Sigmoid colon (tissue), 7 donors: ENCODE measurements around the gene SERPINA5. TPM values are rescaled to one million over a fixed set of nuclear protein-coding genes. Genes with fewer than 3 reads are reported as not detected.
"Not testable (repeated sequence)": the region's sequence is repeated elsewhere in the genome, so short reads cannot be mapped to it uniquely, and the experiment has no call there.

Experiments
- DNase-seq: peaks from one replicate; pipeline ENCODE4 v3.0.0-alpha.2; 2019
- H3K27ac ChIP-seq, 4 donors: fragments of 200-600 bp; sonication (generic); one replicate each; pipeline ENCODE4 v1.5.1; 2016 to 2019; ENCODE audit warnings: mild to moderate bottlenecking in 1 of 4
- H3K27me3 ChIP-seq, 3 donors: fragments of 200-600 bp; sonication (generic); one replicate each; pipeline ENCODE4 v1.5.1; 2019; ENCODE audit warnings: mild to moderate bottlenecking in 1 of 3
- H3K36me3 ChIP-seq, 4 donors: fragments of 200-600 bp; sonication (generic); one replicate each; pipeline ENCODE4 v1.5.1; 2016 to 2019
- H3K4me1 ChIP-seq, 4 donors: fragments of 200-600 bp; sonication (generic); one replicate each; pipeline ENCODE4 v1.5.1; 2017 to 2019
- H3K4me3 ChIP-seq, 4 donors: fragments of 200-600 bp; sonication (generic); one replicate each; pipeline ENCODE4 v1.5.1; 2017 to 2019; ENCODE audit warnings: mild to moderate bottlenecking in 2 of 4, moderate library complexity in 1 of 4
- H3K9me3 ChIP-seq, 4 donors: fragments of 200-600 bp in 3 of 4; sonication (generic) in 3 of 4; one replicate each; pipeline versions ENCODE4 v1.5.1 to v1.6.1; 2013 to 2019
- EP300 ChIP-seq, 4 donors: sonication (generic); formaldehyde crosslinking; IDR thresholded peaks; one replicate each; pipeline ENCODE4 v1.6.1; 2017; ENCODE audit warnings: antibody characterized with exemption in 4 of 4
- POLR2A ChIP-seq, 2 donors: fragments of 450-650 bp; IDR thresholded peaks; one replicate each; pipeline ENCODE4 v1.6.1; 2016; ENCODE audit warnings: antibody characterized with exemption in 2 of 2, mild to moderate bottlenecking in 2 of 2, moderate library complexity in 2 of 2
- POLR2AphosphoS5 ChIP-seq, 4 donors: sonication (generic); formaldehyde crosslinking; IDR thresholded peaks; one replicate each; pipeline ENCODE4 v1.6.1; 2017; ENCODE audit warnings: antibody characterized with exemption in 4 of 4
- WGBS, 2 donors: extraction: QIAGEN DNeasy Blood & Tissue Kit; methylation state at CpG; one replicate each; pipeline ENCODE4 v1.1.7; 2013; 5-methylcytosine and 5-hydroxymethylcytosine counted together
- intact Hi-C: fragments of 100-400 bp; cut with DNase I; formaldehyde crosslinking; loops from one replicate; pipeline ENCODE4 v1.15.1; 2023
- polyA plus RNA-seq, 3 donors: library from polyadenylated mRNA; stranded (reverse); fragments of 200-250 nt; gene quantifications; one replicate each; pipeline ENCODE4 v1.2.3, GENCODE V29; 2013
- total RNA-seq, 4 donors: library from RNA; depleted of rRNA; stranded (reverse); fragments of >200 nt; gene quantifications; one replicate each; pipeline ENCODE4 v1.1.0, GENCODE V29; 2016
- TF ChIP-seq, protein P1 (sequence below), 4 experiments: fragments of 450-650 bp in 3 of 4; fragments of 200-600 bp in 1 of 4; IDR thresholded peaks; one replicate each; pipeline ENCODE4 v1.5.1; 2016 to 2019; ENCODE audit warnings: antibody characterized with exemption in 4 of 4, mild to moderate bottlenecking in 3 of 4, moderate library complexity in 2 of 4
- donor health status: healthy with polysubstance abuse.
- donor health status: Bipolar disorder and iron deficiency.
- donor health status: healthy.

The SERPINA5 gene
- total and polyA plus RNA-seq, 7 donors: 0.69 to 9.3 (median 3.2) TPM; not detected in 1

GRCh38 chr14:94599656-94600004, 18.4 kb downstream of the SERPINA5 start:
- peak; percentile 59 for DNase-seq
- no peaks in the 10 kb centered on the region for H3K36me3 ChIP-seq
- no peaks in the 10 kb centered on the region for H3K9me3 ChIP-seq
- TF ChIP-seq POLR2AphosphoS5 (IDR thresholded peaks at IDR 0.05): no peak
- TF ChIP-seq, protein P1, sequence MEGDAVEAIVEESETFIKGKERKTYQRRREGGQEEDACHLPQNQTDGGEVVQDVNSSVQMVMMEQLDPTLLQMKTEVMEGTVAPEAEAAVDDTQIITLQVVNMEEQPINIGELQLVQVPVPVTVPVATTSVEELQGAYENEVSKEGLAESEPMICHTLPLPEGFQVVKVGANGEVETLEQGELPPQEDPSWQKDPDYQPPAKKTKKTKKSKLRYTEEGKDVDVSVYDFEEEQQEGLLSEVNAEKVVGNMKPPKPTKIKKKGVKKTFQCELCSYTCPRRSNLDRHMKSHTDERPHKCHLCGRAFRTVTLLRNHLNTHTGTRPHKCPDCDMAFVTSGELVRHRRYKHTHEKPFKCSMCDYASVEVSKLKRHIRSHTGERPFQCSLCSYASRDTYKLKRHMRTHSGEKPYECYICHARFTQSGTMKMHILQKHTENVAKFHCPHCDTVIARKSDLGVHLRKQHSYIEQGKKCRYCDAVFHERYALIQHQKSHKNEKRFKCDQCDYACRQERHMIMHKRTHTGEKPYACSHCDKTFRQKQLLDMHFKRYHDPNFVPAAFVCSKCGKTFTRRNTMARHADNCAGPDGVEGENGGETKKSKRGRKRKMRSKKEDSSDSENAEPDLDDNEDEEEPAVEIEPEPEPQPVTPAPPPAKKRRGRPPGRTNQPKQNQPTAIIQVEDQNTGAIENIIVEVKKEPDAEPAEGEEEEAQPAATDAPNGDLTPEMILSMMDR (IDR thresholded peaks at IDR 0.05): no peak
- TF ChIP-seq POLR2A (IDR thresholded peaks at IDR 0.05): no peak
- no peak for TF ChIP-seq EP300 (IDR thresholded peaks at IDR 0.05)
- peak overlapping the region; percentile 54 to 74 (median 65) for H3K27ac ChIP-seq
- H3K4me1 ChIP-seq: peaks cover 0 to 38% (median 30%) of the 10 kb centered on the region in 4 donors
- H3K4me3 ChIP-seq: no peak overlapping the region
- 10 to 24% methylated on average over 3 of the region's 3 CpGs for WGBS, 2 donors
- intact Hi-C loops: no loop called here
- H3K27me3 ChIP-seq: no peaks in the 10 kb centered on the region

DNA sequence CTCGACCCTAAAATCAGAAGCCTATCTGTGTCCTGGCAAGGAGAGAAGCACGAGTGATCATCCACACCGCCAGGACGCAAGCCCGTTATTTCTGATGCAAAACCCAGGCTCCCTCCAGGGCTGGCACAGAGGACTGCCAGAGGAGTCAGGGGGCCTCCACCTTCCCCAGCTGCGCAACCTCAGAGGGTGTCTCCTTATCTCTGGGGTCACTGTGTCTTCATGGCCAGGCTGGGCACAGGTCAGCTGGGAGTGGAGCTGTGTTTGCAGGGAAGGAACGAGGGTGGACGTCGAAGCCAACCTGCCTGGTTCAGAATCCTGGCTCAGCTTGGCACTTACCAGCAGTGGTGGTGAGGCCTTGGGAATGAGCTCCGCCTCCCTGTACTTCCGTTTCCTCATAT, 18.9 kb downstream of the SERPINA5 start:
- Histone ChIP-seq H3K36me3 (no peaks in the 10 kb centered on the region), H3K27me3 (no peaks in the 10 kb centered on the region), H3K9me3 (no peaks in the 10 kb centered on the region), H3K27ac (peak overlapping the region; percentile 54 to 74 (median 65)), H3K4me3 (no peak overlapping the region), H3K4me1 (peaks cover 0 to 38% (median 30%) of the 10 kb centered on the region in 4 donors)
- intact Hi-C loops: no loop called here
- WGBS, 2 donors: 76 to 80% methylated on average over 11 of the region's 11 CpGs
- TF ChIP-seq POLR2AphosphoS5 (IDR thresholded peaks at IDR 0.05) (no peak), POLR2A (IDR thresholded peaks at IDR 0.05) (no peak), EP300 (IDR thresholded peaks at IDR 0.05) (no peak)
- TF ChIP-seq, protein P1 (IDR thresholded peaks at IDR 0.05): no peak
- peak; percentile 66 for DNase-seq

GRCh38 chr14:94601884-94602391, 20.7 kb downstream of the SERPINA5 start:
- Histone ChIP-seq H3K9me3 (no peaks in the 10 kb centered on the region), H3K36me3 (no peaks in the 10 kb centered on the region), H3K4me3 (no peak overlapping the region), H3K27ac (peak overlapping the region; percentile 51 to 74 (median 65)), H3K4me1 (peaks cover 0 to 38% (median 30%) of the 10 kb centered on the region in 4 donors), H3K27me3 (no peaks in the 10 kb centered on the region)
- 36 to 49% methylated on average over 6 of the region's 6 CpGs for WGBS, 2 donors
- TF ChIP-seq POLR2AphosphoS5 (IDR thresholded peaks at IDR 0.05) (peak in 3 of 4 donors; percentile 31 to 74 (median 47)), POLR2A (IDR thresholded peaks at IDR 0.05) (no peak)
- TF ChIP-seq, protein P1 (IDR thresholded peaks at IDR 0.05): no peak
- intact Hi-C loops: no loop called here
- DNase-seq: peak; percentile 94

DNA sequence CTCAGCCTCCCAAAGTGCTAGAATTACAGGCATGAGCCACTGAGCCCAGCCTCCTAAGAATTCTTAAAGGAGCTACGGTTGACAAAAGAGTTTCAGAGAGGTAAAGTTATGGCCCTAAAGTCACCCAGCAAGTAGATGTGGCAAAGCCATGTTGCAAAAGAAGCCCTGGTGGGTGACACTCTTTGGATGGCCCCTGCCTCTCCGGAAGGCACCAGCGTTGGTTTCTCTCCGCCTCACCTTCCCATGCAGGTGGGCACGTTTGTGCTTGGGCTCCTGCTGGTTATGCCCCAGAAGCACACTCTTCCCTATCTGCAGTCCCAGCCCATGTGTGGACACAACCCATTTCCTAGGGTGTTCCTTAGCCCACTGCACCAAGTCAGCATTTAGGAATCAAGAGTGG, 21.5 kb downstream of the SERPINA5 start:
- Histone ChIP-seq H3K9me3 (no peaks in the 10 kb centered on the region), H3K36me3 (no peaks in the 10 kb centered on the region), H3K4me3 (no peak overlapping the region), H3K27ac (peak overlapping the region; percentile 51 to 74 (median 65)), H3K4me1 (peaks cover 0 to 38% (median 30%) of the 10 kb centered on the region in 4 donors), H3K27me3 (no peaks in the 10 kb centered on the region)
- TF ChIP-seq, protein P1 (IDR thresholded peaks at IDR 0.05): no peak
- TF ChIP-seq POLR2A (IDR thresholded peaks at IDR 0.05) (no peak), POLR2AphosphoS5 (IDR thresholded peaks at IDR 0.05) (no peak), EP300 (IDR thresholded peaks at IDR 0.05) (no peak)
- 81 to 94% methylated on average over 5 of the region's 5 CpGs for WGBS, 2 donors
- intact Hi-C loops: no loop called here
- DNase-seq: peak; percentile 57

GRCh38 chr14:94605361-94605760, 24.1 kb downstream of the SERPINA5 start:
- H3K9me3 ChIP-seq: no peaks in the 10 kb centered on the region
- DNase-seq: no peak
- intact Hi-C loops: no loop called here
- H3K36me3 ChIP-seq: no peaks in the 10 kb centered on the region
- no peaks in the 10 kb centered on the region for H3K27me3 ChIP-seq
- TF ChIP-seq, protein P1 (IDR thresholded peaks at IDR 0.05): no peak
- TF ChIP-seq POLR2AphosphoS5 (IDR thresholded peaks at IDR 0.05): no peak
- H3K4me3 ChIP-seq: no peak overlapping the region
- H3K27ac ChIP-seq: no peak overlapping the region
- peaks cover 0 to 18% (median 12%) of the 10 kb centered on the region in 4 donors for H3K4me1 ChIP-seq
- 73 to 84% methylated on average over 3 of the region's 3 CpGs for WGBS, 2 donors

GRCh38 chr14:94608966-94609365, 27.7 kb downstream of the SERPINA5 start:
- 81% methylated on average over 1 of the region's 1 CpG for WGBS, 2 donors
- H3K27ac ChIP-seq, H3K27me3 ChIP-seq, intact Hi-C loops, H3K9me3 ChIP-seq, DNase-seq, H3K36me3 ChIP-seq, H3K4me3 ChIP-seq, H3K4me1 ChIP-seq: not testable (repeated sequence)
